GM12865 (cell line): ENCODE results near the gene HRG.
A peak's percentile ranks its signal among the peaks of the same experiment; 100 is the strongest.

Experiments used
- DNase-seq: peaks from one replicate; pipeline ENCODE4 v3.0.0; 2010; ENCODE audit warnings: low read depth
- H3K4me3 ChIP-seq: 2 replicates; pipeline ENCODE4 v1.5.1; 2011; ENCODE audit warnings: mild to moderate bottlenecking, low read depth, low read length, control low read depth
- CTCF ChIP-seq: IDR thresholded peaks from 2 replicates; pipeline ENCODE4 v1.5.1; 2011; ENCODE audit warnings: low read length, control low read depth, low read depth, inconsistent platforms; ENCODE audit not compliant: insufficient read depth; ENCODE audit errors: missing control alignments

The HRG gene

GRCh38 chr3:186638259-186638658, 27.6 kb upstream of the HRG start:
- no peak overlapping the region for H3K4me3 ChIP-seq
- no peak for TF ChIP-seq CTCF
- no peak for DNase-seq

GRCh38 chr3:186639778-186640472, 25.9 kb upstream of the HRG start, which contains the start of gene FETUB:
TSS of gene FETUB (plus strand) at chr3:186640399. CDS start at chr3:186640461, 62 bp downstream.
- no peak for TF ChIP-seq CTCF
- DNase-seq = no peak
- H3K4me3 ChIP-seq = no peak within 1 kb of the TSS

- DNase-seq = no peak
- no peak overlapping the region for H3K4me3 ChIP-seq
- no peak for TF ChIP-seq CTCF
Observed at GRCh38 chr3:186640473-186640818, 25.4 kb upstream of the HRG start.

GRCh38 chr3:186640929-186641328, 24.9 kb upstream of the HRG start:
- no peak for TF ChIP-seq CTCF
- DNase-seq = no peak

GRCh38 chr3:186642014-186642413, 23.8 kb upstream of the HRG start:
- no peak for TF ChIP-seq CTCF
- H3K4me3 ChIP-seq = no peak overlapping the region
- DNase-seq = no peak

More at GRCh38 chr3:186640929-186641328, 24.9 kb upstream of the HRG start:
- no peak overlapping the region for H3K4me3 ChIP-seq

- H3K4me3 ChIP-seq = no peak overlapping the region
- TF ChIP-seq CTCF = no peak
- DNase-seq = peak; percentile 54
Observed at GRCh38 chr3:186643493-186643892, 22.3 kb upstream of the HRG start.

GRCh38 chr3:186644683-186645082, 21.1 kb upstream of the HRG start:
- no peak for DNase-seq

More at GRCh38 chr3:186644683-186645082, 21.1 kb upstream of the HRG start:
- no peak overlapping the region for H3K4me3 ChIP-seq
- no peak for TF ChIP-seq CTCF
